Measurements from ENCODE around the gene TERB2. TPM values are rescaled to one million over a fixed set of nuclear protein-coding genes. Genes with fewer than 3 reads are reported as not detected.
"Not testable (repeated sequence)": the region's sequence is repeated elsewhere in the genome, so short reads cannot be mapped to it uniquely, and the experiment has no call there.

Gene TERB2
- polyA plus RNA-seq (2013, experiment 1 of 4), result not detected
- not detected for polyA plus RNA-seq (2013, experiment 2 of 4)
- not detected for polyA plus RNA-seq (2013, experiment 3 of 4)
- polyA plus RNA-seq (2013, experiment 4 of 4), result not detected

- 94 to 96% methylated on average over 13 of the region's 13 CpGs for WGBS, 2 experiments
- H3K4me3 ChIP-seq (ENCODE audit: insufficient read depth, low read depth, low read length), result no peak within 1 kb of the TSS
- no peaks in the 10 kb centered on the region for H3K27me3 ChIP-seq (ENCODE audit: control insufficient read depth, insufficient read depth, low read length, poor library complexity, severe bottlenecking)
- no peaks in the 10 kb centered on the region for H3K9me3 ChIP-seq (ENCODE audit: control insufficient read depth, low read length)
- H3K4me1 ChIP-seq (ENCODE audit: control insufficient read depth, insufficient read depth, low read length), result no peaks in the 10 kb centered on the region
- no peak within 1 kb of the TSS for H3K27ac ChIP-seq (ENCODE audit: insufficient read depth, low read depth, low read length, poor library complexity, severe bottlenecking)
- H3K36me3 ChIP-seq (ENCODE audit: control insufficient read depth, insufficient read depth, low read length), result no peaks in the 10 kb centered on the region
Observed at GRCh38 chr15:44956388-44956787, at the start of gene TERB2. TERB2 (plus strand) TSS chr15:44956687; CDS start chr15:44956719, 32 bp downstream.

GRCh38 chr15:44909423-44909822, 47.1 kb upstream of the TERB2 start:
- Histone ChIP-seq H3K4me3 (ENCODE audit: insufficient read depth, low read depth, low read length) (no peak overlapping the region), H3K36me3 (ENCODE audit: control insufficient read depth, insufficient read depth, low read length) (no peaks in the 10 kb centered on the region), H3K27ac (ENCODE audit: insufficient read depth, low read depth, low read length, poor library complexity, severe bottlenecking) (no peak overlapping the region), H3K27me3 (ENCODE audit: control insufficient read depth, insufficient read depth, low read length, poor library complexity, severe bottlenecking) (no peaks in the 10 kb centered on the region), H3K4me1 (ENCODE audit: control insufficient read depth, insufficient read depth, low read length) (no peaks in the 10 kb centered on the region), H3K9me3 (ENCODE audit: control insufficient read depth, low read length) (no peaks in the 10 kb centered on the region)
- WGBS, 2 experiments, result 60% methylated on average over 1 of the region's 2 CpGs; no CpG with 5 or more reads in 1 of the 2 experiments

GRCh38 chr15:44910981-44911625, 45.4 kb upstream of the TERB2 start:
- Histone ChIP-seq H3K27me3 (ENCODE audit: control insufficient read depth, insufficient read depth, low read length, poor library complexity, severe bottlenecking) (no peaks in the 10 kb centered on the region), H3K9me3 (ENCODE audit: control insufficient read depth, low read length) (no peaks in the 10 kb centered on the region), H3K4me1 (ENCODE audit: control insufficient read depth, insufficient read depth, low read length) (no peaks in the 10 kb centered on the region), H3K4me3 (ENCODE audit: insufficient read depth, low read depth, low read length) (no peak overlapping the region), H3K36me3 (ENCODE audit: control insufficient read depth, insufficient read depth, low read length) (no peaks in the 10 kb centered on the region), H3K27ac (ENCODE audit: insufficient read depth, low read depth, low read length, poor library complexity, severe bottlenecking) (no peak overlapping the region)

GRCh38 chr15:44912186-44912585, 44.3 kb upstream of the TERB2 start:
- not testable (repeated sequence) for H3K4me1 ChIP-seq (ENCODE audit: control insufficient read depth, insufficient read depth, low read length); H3K27me3 ChIP-seq (ENCODE audit: control insufficient read depth, insufficient read depth, low read length, poor library complexity, severe bottlenecking); H3K27ac ChIP-seq (ENCODE audit: insufficient read depth, low read depth, low read length, poor library complexity, severe bottlenecking); H3K36me3 ChIP-seq (ENCODE audit: control insufficient read depth, insufficient read depth, low read length); H3K9me3 ChIP-seq (ENCODE audit: control insufficient read depth, low read length); H3K4me3 ChIP-seq (ENCODE audit: insufficient read depth, low read depth, low read length)
- WGBS, 2 experiments, result 86 to 88% methylated on average over 1 of the region's 1 CpG

GRCh38 chr15:44912974-44913448, 43.5 kb upstream of the TERB2 start:
- not testable (repeated sequence) for H3K4me3 ChIP-seq (ENCODE audit: insufficient read depth, low read depth, low read length); H3K4me1 ChIP-seq (ENCODE audit: control insufficient read depth, insufficient read depth, low read length); H3K36me3 ChIP-seq (ENCODE audit: control insufficient read depth, insufficient read depth, low read length); H3K9me3 ChIP-seq (ENCODE audit: control insufficient read depth, low read length); H3K27ac ChIP-seq (ENCODE audit: insufficient read depth, low read depth, low read length, poor library complexity, severe bottlenecking); H3K27me3 ChIP-seq (ENCODE audit: control insufficient read depth, insufficient read depth, low read length, poor library complexity, severe bottlenecking)
- 71 to 81% methylated on average over 3 of the region's 3 CpGs for WGBS, 2 experiments

GRCh38 chr15:44918136-44918535, 38.4 kb upstream of the TERB2 start:
- 78 to 88% methylated on average over 1 of the region's 1 CpG for WGBS, 2 experiments
- no peaks in the 10 kb centered on the region for H3K27me3 ChIP-seq (ENCODE audit: control insufficient read depth, insufficient read depth, low read length, poor library complexity, severe bottlenecking)
- no peaks in the 10 kb centered on the region for H3K9me3 ChIP-seq (ENCODE audit: control insufficient read depth, low read length)
- H3K4me1 ChIP-seq (ENCODE audit: control insufficient read depth, insufficient read depth, low read length), result no peaks in the 10 kb centered on the region
- H3K27ac ChIP-seq (ENCODE audit: insufficient read depth, low read depth, low read length, poor library complexity, severe bottlenecking), result no peak overlapping the region
- H3K4me3 ChIP-seq (ENCODE audit: insufficient read depth, low read depth, low read length), result no peak overlapping the region
- H3K36me3 ChIP-seq (ENCODE audit: control insufficient read depth, insufficient read depth, low read length), result no peaks in the 10 kb centered on the region

GRCh38 chr15:44928658-44929057, 27.8 kb upstream of the TERB2 start:
- H3K9me3 ChIP-seq (ENCODE audit: control insufficient read depth, low read length); H3K27ac ChIP-seq (ENCODE audit: insufficient read depth, low read depth, low read length, poor library complexity, severe bottlenecking); H3K4me1 ChIP-seq (ENCODE audit: control insufficient read depth, insufficient read depth, low read length); H3K36me3 ChIP-seq (ENCODE audit: control insufficient read depth, insufficient read depth, low read length); H3K4me3 ChIP-seq (ENCODE audit: insufficient read depth, low read depth, low read length); H3K27me3 ChIP-seq (ENCODE audit: control insufficient read depth, insufficient read depth, low read length, poor library complexity, severe bottlenecking): not testable (repeated sequence)
- no CpG with 5 or more reads among the region's 1 CpG for WGBS, 2 experiments

- not testable (repeated sequence) for H3K27ac ChIP-seq (ENCODE audit: insufficient read depth, low read depth, low read length, poor library complexity, severe bottlenecking); H3K36me3 ChIP-seq (ENCODE audit: control insufficient read depth, insufficient read depth, low read length); H3K4me3 ChIP-seq (ENCODE audit: insufficient read depth, low read depth, low read length); H3K4me1 ChIP-seq (ENCODE audit: control insufficient read depth, insufficient read depth, low read length); H3K27me3 ChIP-seq (ENCODE audit: control insufficient read depth, insufficient read depth, low read length, poor library complexity, severe bottlenecking); H3K9me3 ChIP-seq (ENCODE audit: control insufficient read depth, low read length)
- WGBS, 2 experiments, result 77 to 80% methylated on average over 3 to 4 of the region's 4 CpGs
Observed at GRCh38 chr15:44930283-44930682, 26.2 kb upstream of the TERB2 start.

- WGBS, 2 experiments, result 80 to 97% methylated on average over 3 of the region's 3 CpGs
- not testable (repeated sequence) for H3K4me1 ChIP-seq (ENCODE audit: control insufficient read depth, insufficient read depth, low read length); H3K36me3 ChIP-seq (ENCODE audit: control insufficient read depth, insufficient read depth, low read length); H3K9me3 ChIP-seq (ENCODE audit: control insufficient read depth, low read length); H3K27ac ChIP-seq (ENCODE audit: insufficient read depth, low read depth, low read length, poor library complexity, severe bottlenecking); H3K4me3 ChIP-seq (ENCODE audit: insufficient read depth, low read depth, low read length); H3K27me3 ChIP-seq (ENCODE audit: control insufficient read depth, insufficient read depth, low read length, poor library complexity, severe bottlenecking)
Observed at GRCh38 chr15:44958302-44958701, 1.8 kb downstream of the TERB2 start.

- 80 to 84% methylated on average over 2 to 3 of the region's 4 CpGs for WGBS, 2 experiments
- no peaks in the 10 kb centered on the region for H3K36me3 ChIP-seq (ENCODE audit: control insufficient read depth, insufficient read depth, low read length)
- no peak overlapping the region for H3K27ac ChIP-seq (ENCODE audit: insufficient read depth, low read depth, low read length, poor library complexity, severe bottlenecking)
Observed at GRCh38 chr15:44968475-44968874, 12.0 kb downstream of the TERB2 start.

More at GRCh38 chr15:44968475-44968874, 12.0 kb downstream of the TERB2 start:
- Histone ChIP-seq H3K4me3 (ENCODE audit: insufficient read depth, low read depth, low read length) (no peak overlapping the region), H3K27me3 (ENCODE audit: control insufficient read depth, insufficient read depth, low read length, poor library complexity, severe bottlenecking) (no peaks in the 10 kb centered on the region), H3K9me3 (ENCODE audit: control insufficient read depth, low read length) (no peaks in the 10 kb centered on the region), H3K4me1 (ENCODE audit: control insufficient read depth, insufficient read depth, low read length) (no peaks in the 10 kb centered on the region)

Data from ectodermal cell (in vitro differentiated cells).